Endothelial cell (in vitro differentiated cells): Measurements from ENCODE around the gene PAK1IP1. TPM values are rescaled to one million over a fixed set of nuclear protein-coding genes. Genes with fewer than 3 reads are reported as not detected.

Source experiments
- DNase-seq: peaks from one replicate; pipeline ENCODE4 v3.0.0; 2021; ENCODE audit warnings: low spot score
- H3K27ac Mint-ChIP-seq: one replicate; pipeline ENCODE4 v1.8.0; 2021; ENCODE audit warnings: mixed read lengths, inconsistent platforms; ENCODE audit not compliant: unreplicated experiment
- H3K27me3 Mint-ChIP-seq: one replicate; pipeline ENCODE4 v1.8.0; 2021; ENCODE audit warnings: mild to moderate bottlenecking, moderate library complexity, mixed read lengths, inconsistent platforms; ENCODE audit not compliant: unreplicated experiment
- H3K36me3 Mint-ChIP-seq: one replicate; pipeline ENCODE4 v1.8.0; 2021; ENCODE audit warnings: mild to moderate bottlenecking, low read depth, mixed read lengths, inconsistent platforms; ENCODE audit not compliant: unreplicated experiment
- H3K4me1 Mint-ChIP-seq: one replicate; pipeline ENCODE4 v1.8.0; 2021; ENCODE audit warnings: mild to moderate bottlenecking, mixed read lengths, inconsistent platforms; ENCODE audit not compliant: unreplicated experiment
- H3K4me3 Mint-ChIP-seq: one replicate; pipeline ENCODE4 v1.8.0; 2021; ENCODE audit warnings: mild to moderate bottlenecking, mixed read lengths, inconsistent platforms; ENCODE audit not compliant: unreplicated experiment
- H3K9me3 Mint-ChIP-seq: one replicate; pipeline ENCODE4 v1.8.0; 2021; ENCODE audit warnings: mixed read lengths, inconsistent platforms; ENCODE audit not compliant: unreplicated experiment
- CTCF ChIP-seq: fragments of 200-600 bp; sonication (generic); IDR thresholded peaks from one replicate; pipeline ENCODE4 v1.5.0; 2021; ENCODE audit warnings: antibody characterized with exemption; ENCODE audit not compliant: unreplicated experiment
- total RNA-seq: library from RNA; stranded (reverse); fragmentation: NEBNext Ultra II Directional; extraction: Animal tissue kit (Norgen Biotek cat#: 25700); gene quantifications from one replicate; pipeline ENCODE4 v1.2.1, GENCODE V29; 2021; ENCODE audit not compliant: unreplicated experiment

PAK1IP1 gene
- total RNA-seq, 1 donor from 2014 or later = 12.8 TPM

- Mint-ChIP-seq H3K4me1 (peaks cover 32% of the 10 kb centered on the region), H3K36me3 (peaks cover 14% of the 10 kb centered on the region), H3K4me3 (peak overlapping the region; percentile 92), H3K27me3 (peaks cover 6% of the 10 kb centered on the region), H3K9me3 (no peaks in the 10 kb centered on the region), H3K27ac (peak overlapping the region; percentile 100)
- TF ChIP-seq CTCF = no peak
- no peak for DNase-seq
Measured at GRCh38 chr6:10695086-10695657, 400 bp downstream of the PAK1IP1 start.

GRCh38 chr6:10696655-10697054, 1.9 kb downstream of the PAK1IP1 start:
- peaks cover 14% of the 10 kb centered on the region for H3K36me3 Mint-ChIP-seq

GRCh38 chr6:10713962-10714361, 19.2 kb downstream of the PAK1IP1 start:
- H3K27me3 Mint-ChIP-seq = no peaks in the 10 kb centered on the region
- DNase-seq = no peak

More at GRCh38 chr6:10696655-10697054, 1.9 kb downstream of the PAK1IP1 start:
- Mint-ChIP-seq H3K27ac (peak overlapping the region; percentile 87), H3K4me1 (peaks cover 19% of the 10 kb centered on the region), H3K9me3 (no peaks in the 10 kb centered on the region), H3K27me3 (peaks cover 6% of the 10 kb centered on the region), H3K4me3 (no peak overlapping the region)
- TF ChIP-seq CTCF = no peak
- DNase-seq = no peak

GRCh38 chr6:10719296-10719963, 24.7 kb downstream of the PAK1IP1 start:
- no peak overlapping the region for H3K4me3 Mint-ChIP-seq
- no peak for TF ChIP-seq CTCF
- DNase-seq = no peak
- no peaks in the 10 kb centered on the region for H3K9me3 Mint-ChIP-seq
- H3K4me1 Mint-ChIP-seq = peaks cover 19% of the 10 kb centered on the region
- H3K36me3 Mint-ChIP-seq = peaks cover 4% of the 10 kb centered on the region
- no peak overlapping the region for H3K27ac Mint-ChIP-seq
- peaks cover 7% of the 10 kb centered on the region for H3K27me3 Mint-ChIP-seq

More at GRCh38 chr6:10713962-10714361, 19.2 kb downstream of the PAK1IP1 start:
- Mint-ChIP-seq H3K4me3 (no peak overlapping the region), H3K27ac (no peak overlapping the region), H3K36me3 (no peaks in the 10 kb centered on the region), H3K4me1 (no peaks in the 10 kb centered on the region), H3K9me3 (no peaks in the 10 kb centered on the region)
- no peak for TF ChIP-seq CTCF

GRCh38 chr6:10719964-10720264, 25.1 kb downstream of the PAK1IP1 start:
- H3K9me3 Mint-ChIP-seq = no peaks in the 10 kb centered on the region
- H3K4me1 Mint-ChIP-seq = peaks cover 21% of the 10 kb centered on the region
- no peak overlapping the region for H3K27ac Mint-ChIP-seq
- no peak for DNase-seq
- no peak overlapping the region for H3K4me3 Mint-ChIP-seq
- H3K36me3 Mint-ChIP-seq = peaks cover 4% of the 10 kb centered on the region
- H3K27me3 Mint-ChIP-seq = peaks cover 7% of the 10 kb centered on the region
- no peak for TF ChIP-seq CTCF
